Cortex of kidney (tissue), 1 donor: ENCODE data around the gene BLOC1S3.

ENCODE experiments used
- DNase-seq: peaks from one replicate; lab custom pipeline; 2025; lab: John Stamatoyannopoulos, UW

The BLOC1S3 gene

GRCh38 chr19:45161738-45162607, 16.6 kb upstream of the BLOC1S3 start:
- no peak for DNase-seq

GRCh38 chr19:45162608-45163143, 15.9 kb upstream of the BLOC1S3 start:
- no peak for DNase-seq

- no peak for DNase-seq
These were observed 15.4 kb upstream of the BLOC1S3 start for GRCh38 chr19:45163156-45163555.

GRCh38 chr19:45163751-45164460, 14.7 kb upstream of the BLOC1S3 start:
- DNase-seq, result no peak

- no peak for DNase-seq
These were observed 13.8 kb upstream of the BLOC1S3 start for GRCh38 chr19:45164577-45165335.

- no peak for DNase-seq
These were observed 11.8 kb upstream of the BLOC1S3 start for GRCh38 chr19:45166723-45167252.

GRCh38 chr19:45168767-45169351, 9.7 kb upstream of the BLOC1S3 start:
- DNase-seq, result no peak

GRCh38 chr19:45169602-45170001, 9.0 kb upstream of the BLOC1S3 start:
- DNase-seq, result no peak

GRCh38 chr19:45170146-45171106, 8.2 kb upstream of the BLOC1S3 start:
- no peak for DNase-seq

GRCh38 chr19:45171211-45171623, 7.4 kb upstream of the BLOC1S3 start:
- DNase-seq, result no peak

GRCh38 chr19:45172173-45172572, 6.4 kb upstream of the BLOC1S3 start:
- no peak for DNase-seq

- no peak for DNase-seq
These were observed 5.9 kb upstream of the BLOC1S3 start for GRCh38 chr19:45172611-45173208.

- DNase-seq, result no peak
These were observed 4.8 kb upstream of the BLOC1S3 start for GRCh38 chr19:45173816-45174215.

- DNase-seq, result no peak
These were observed 2.9 kb upstream of the BLOC1S3 start for GRCh38 chr19:45175515-45176345.

GRCh38 chr19:45177817-45178261, 745 bp upstream of the BLOC1S3 start, which contains the start of gene TRAPPC6A:
Gene TRAPPC6A (minus strand): TSS chr19:45178237. CDS start chr19:45178218, 19 bp downstream.
- no peak for DNase-seq

- DNase-seq, result no peak
These were observed 698 bp downstream of the BLOC1S3 start for GRCh38 chr19:45179072-45179891.

GRCh38 chr19:45179892-45180370, 1.3 kb downstream of the BLOC1S3 start:
- no peak for DNase-seq

- DNase-seq, result no peak
These were observed 2.4 kb downstream of the BLOC1S3 start for GRCh38 chr19:45180936-45181335.
